Smooth muscle cell (in vitro differentiated cells): Measurements from ENCODE around the gene SRRM4. TPM values are rescaled to one million over a fixed set of nuclear protein-coding genes. Genes with fewer than 3 reads are reported as not detected.

Experiments
- DNase-seq: peaks from one replicate; lab custom pipeline; 2025; ENCODE audit not compliant: unreplicated experiment; lab: John Stamatoyannopoulos, UW
- H2AFZ ChIP-seq: fragments of 200-600 bp; sonication (generic); 2 replicates; pipeline ENCODE4 v1.6.0; 2016; ENCODE audit warnings: antibody characterized with exemption, low read depth, mild to moderate bottlenecking
- H3F3A ChIP-seq: fragments of 200-600 bp; sonication (generic); 2 replicates; pipeline ENCODE4 v1.6.0; 2017; ENCODE audit warnings: antibody characterized with exemption, low read depth
- H3K27ac ChIP-seq: fragments of 200-600 bp; sonication (generic); 2 replicates; pipeline ENCODE4 v1.5.1; 2016; ENCODE audit warnings: low read depth, mild to moderate bottlenecking
- H3K27me3 ChIP-seq: fragments of 200-600 bp; sonication (generic); 2 replicates; pipeline ENCODE4 v1.6.1; 2016; ENCODE audit warnings: low read depth, mild to moderate bottlenecking
- H3K36me3 ChIP-seq: fragments of 200-600 bp; sonication (generic); 2 replicates; pipeline ENCODE4 v1.5.1; 2016; ENCODE audit warnings: low read depth
- H3K4me1 ChIP-seq: fragments of 200-600 bp; sonication (generic); 2 replicates; pipeline ENCODE4 v1.5.1; 2016; ENCODE audit warnings: low read depth
- H3K4me2 ChIP-seq: fragments of 200-600 bp; sonication (generic); 2 replicates; pipeline ENCODE4 v1.6.0; 2016; ENCODE audit warnings: mild to moderate bottlenecking
- H3K4me3 ChIP-seq: fragments of 200-600 bp; sonication (generic); 2 replicates; pipeline ENCODE4 v1.5.1; 2016; ENCODE audit warnings: mild to moderate bottlenecking
- H3K79me2 ChIP-seq: fragments of 200-600 bp; sonication (generic); 2 replicates; pipeline ENCODE4 v1.6.0; 2016; ENCODE audit warnings: low read depth, mild to moderate bottlenecking
- H3K9ac ChIP-seq: fragments of 200-600 bp; sonication (generic); 2 replicates; pipeline ENCODE4 v1.6.0; 2016; ENCODE audit warnings: low read depth
- H3K9me3 ChIP-seq: fragments of 200-600 bp; sonication (generic); replicated peaks from 2 replicates; pipeline ENCODE4 v1.5.1; 2016; ENCODE audit warnings: low read depth
- H4K20me1 ChIP-seq: fragments of 200-600 bp; sonication (generic); 2 replicates; pipeline ENCODE4 v1.6.0; 2016; ENCODE audit warnings: low read depth
- CTCF ChIP-seq: fragments of 200-600 bp; sonication (generic); IDR thresholded peaks from 2 replicates; pipeline ENCODE4 v1.5.1; 2017; ENCODE audit warnings: borderline replicate concordance, mild to moderate bottlenecking, antibody characterized with exemption; ENCODE audit not compliant: insufficient read depth, poor library complexity, severe bottlenecking
- WGBS: methylation state at CpG from one replicate; pipeline ENCODE4 v1.1.7; 2016; ENCODE audit warnings: low lambda C conversion rate; 5-methylcytosine and 5-hydroxymethylcytosine counted together
- polyA plus RNA-seq: library from polyadenylated mRNA; unstranded; fragments of >200 nt; fragmentation: Nextera tagmentation; extraction: Ambion mirVana; gene quantifications from 2 replicates; pipeline ENCODE4 v1.2.1, GENCODE V29; 2016
- total RNA-seq: library from RNA; depleted of rRNA; stranded (reverse); fragments of >200 nt; gene quantifications from 2 replicates; pipeline ENCODE4 v1.2.3, GENCODE V29; 2014

SRRM4 gene
- total and polyA plus RNA-seq, 2 experiments from 2014 or later: 0.04 TPM; not detected in 1

GRCh38 chr12:119075222-119075787, 94.0 kb downstream of the SRRM4 start:
- no peaks in the 10 kb centered on the region for H3F3A ChIP-seq
- WGBS: 50% methylated on average over 3 of the region's 3 CpGs

GRCh38 chr12:119075918-119076317, 94.6 kb downstream of the SRRM4 start:
- TF ChIP-seq CTCF: no peak
- Histone ChIP-seq H3K4me1 (no peaks in the 10 kb centered on the region), H3F3A (no peaks in the 10 kb centered on the region), H2AFZ (no peak overlapping the region), H3K4me2 (no peak overlapping the region), H3K27ac (no peak overlapping the region), H3K4me3 (no peak overlapping the region), H3K27me3 (peaks cover 53% of the 10 kb centered on the region), H3K36me3 (no peaks in the 10 kb centered on the region), H3K9ac (no peak overlapping the region), H4K20me1 (no peaks in the 10 kb centered on the region), H3K9me3 (no peaks in the 10 kb centered on the region), H3K79me2 (no peaks in the 10 kb centered on the region)
- DNase-seq: no peak
- WGBS: 100% methylated on average over 2 of the region's 2 CpGs

More at GRCh38 chr12:119075222-119075787, 94.0 kb downstream of the SRRM4 start:
- H4K20me1 ChIP-seq: no peaks in the 10 kb centered on the region
- H3K4me2 ChIP-seq: no peak overlapping the region
- no peak overlapping the region for H2AFZ ChIP-seq
- DNase-seq: no peak
- TF ChIP-seq CTCF: no peak
- H3K9me3 ChIP-seq: no peaks in the 10 kb centered on the region
- H3K27me3 ChIP-seq: peaks cover 53% of the 10 kb centered on the region
- no peak overlapping the region for H3K9ac ChIP-seq
- H3K4me1 ChIP-seq: no peaks in the 10 kb centered on the region
- H3K79me2 ChIP-seq: no peaks in the 10 kb centered on the region
- H3K4me3 ChIP-seq: no peak overlapping the region
- H3K36me3 ChIP-seq: no peaks in the 10 kb centered on the region
- no peak overlapping the region for H3K27ac ChIP-seq

GRCh38 chr12:119079530-119079929, 98.2 kb downstream of the SRRM4 start:
- no peak overlapping the region for H3K9ac ChIP-seq
- H3K79me2 ChIP-seq: no peaks in the 10 kb centered on the region
- peaks cover 69% of the 10 kb centered on the region for H3K27me3 ChIP-seq
- no peaks in the 10 kb centered on the region for H3F3A ChIP-seq
- H3K9me3 ChIP-seq: no peaks in the 10 kb centered on the region
- H2AFZ ChIP-seq: no peak overlapping the region
- no peak overlapping the region for H3K27ac ChIP-seq
- DNase-seq: no peak
- TF ChIP-seq CTCF: no peak
- no peak overlapping the region for H3K4me2 ChIP-seq
- H3K4me3 ChIP-seq: no peak overlapping the region
- no peaks in the 10 kb centered on the region for H4K20me1 ChIP-seq
- H3K36me3 ChIP-seq: no peaks in the 10 kb centered on the region
- 87% methylated on average over 8 of the region's 8 CpGs for WGBS
- H3K4me1 ChIP-seq: no peaks in the 10 kb centered on the region

- Histone ChIP-seq H3K4me2 (no peak overlapping the region), H2AFZ (no peak overlapping the region), H4K20me1 (no peaks in the 10 kb centered on the region), H3K9me3 (no peaks in the 10 kb centered on the region), H3K36me3 (no peaks in the 10 kb centered on the region), H3F3A (no peaks in the 10 kb centered on the region), H3K4me3 (no peak overlapping the region), H3K79me2 (no peaks in the 10 kb centered on the region), H3K9ac (no peak overlapping the region), H3K27me3 (peaks cover 88% of the 10 kb centered on the region), H3K4me1 (no peaks in the 10 kb centered on the region), H3K27ac (no peak overlapping the region)
- DNase-seq: no peak
- TF ChIP-seq CTCF: no peak
- WGBS: 85% methylated on average over 7 of the region's 7 CpGs
Measured at GRCh38 chr12:119082016-119082415, 100.7 kb downstream of the SRRM4 start.
